ENCODE measurements around the gene SRSF3. TPM values are rescaled to one million over a fixed set of nuclear protein-coding genes. Genes with fewer than 3 reads are reported as not detected.
A peak's percentile ranks its signal among the peaks of the same experiment; 100 is the strongest.
"Not testable (repeated sequence)": the region's sequence is repeated elsewhere in the genome, so short reads cannot be mapped to it uniquely, and the experiment has no call there.

Gene SRSF3
- total RNA-seq, 1 donor from 2014 or later: 218 TPM

- no peak for DNase-seq (ENCODE audit: low spot score)
- no peak for ATAC-seq
- intact Hi-C loops (cut with DNase I): no loop called here
Measured at GRCh38 chr6:36634317-36635108, 40.4 kb downstream of the SRSF3 start.

- DNase-seq (ENCODE audit: low spot score) (no peak), ATAC-seq (no peak)
- intact Hi-C loops (cut with DNase I): no loop called here
Measured at GRCh38 chr6:36636283-36636682, 42.1 kb downstream of the SRSF3 start.

- intact Hi-C loops (cut with DNase I): no loop called here
- ATAC-seq (no peak), DNase-seq (ENCODE audit: low spot score) (no peak)
Measured at GRCh38 chr6:36636687-36637418, 42.7 kb downstream of the SRSF3 start.

GRCh38 chr6:36638579-36638978 is 44.4 kb downstream of the SRSF3 start:
- intact Hi-C loops (cut with DNase I): no loop called here
- ATAC-seq (no peak), DNase-seq (ENCODE audit: low spot score) (no peak)

GRCh38 chr6:36639171-36639808 is 45.1 kb downstream of the SRSF3 start:
- DNase-seq (ENCODE audit: low spot score) (no peak), ATAC-seq (no peak)
- intact Hi-C loops (cut with DNase I): no loop called here

GRCh38 chr6:36641543-36641942 is 47.4 kb downstream of the SRSF3 start:
- intact Hi-C loops (cut with DNase I): no loop called here
- ATAC-seq (no peak), DNase-seq (ENCODE audit: low spot score) (no peak)

- ATAC-seq (peak; percentile 71), DNase-seq (ENCODE audit: low spot score) (peak; percentile 82)
- intact Hi-C loops (cut with DNase I): no loop called here
Measured at GRCh38 chr6:36642913-36643817, 49.0 kb downstream of the SRSF3 start.

GRCh38 chr6:36643977-36644376 is 49.8 kb downstream of the SRSF3 start:
- intact Hi-C loops (cut with DNase I): no loop called here
- ATAC-seq (no peak), DNase-seq (ENCODE audit: low spot score) (no peak)

GRCh38 chr6:36649086-36649485 is 54.9 kb downstream of the SRSF3 start:
- no peak for DNase-seq (ENCODE audit: low spot score)
- ATAC-seq: no peak
- intact Hi-C loops (cut with DNase I): no loop called here

GRCh38 chr6:36649701-36650484 is 55.7 kb downstream of the SRSF3 start:
- no peak for DNase-seq (ENCODE audit: low spot score)
- peak; percentile 35 for ATAC-seq
- intact Hi-C loops (cut with DNase I): no loop called here

GRCh38 chr6:36650848-36651478 is 56.8 kb downstream of the SRSF3 start:
- DNase-seq (ENCODE audit: low spot score) (no peak), ATAC-seq (peak; percentile 71)
- intact Hi-C loops (cut with DNase I): no loop called here

GRCh38 chr6:36651659-36652379 is 57.7 kb downstream of the SRSF3 start:
- no peak for ATAC-seq
- no peak for DNase-seq (ENCODE audit: low spot score)

GRCh38 chr6:36654469-36654868 is 60.3 kb downstream of the SRSF3 start:
- ATAC-seq; DNase-seq (ENCODE audit: low spot score); intact Hi-C loops (cut with DNase I): not testable (repeated sequence)

More at GRCh38 chr6:36651659-36652379, 57.7 kb downstream of the SRSF3 start:
- intact Hi-C loops (cut with DNase I): no loop called here
